Skeletal muscle tissue (tissue), 4 donors: Measurements from ENCODE around the gene CLCN7. TPM values are rescaled to one million over a fixed set of nuclear protein-coding genes. Genes with fewer than 3 reads are reported as not detected.
"Not testable (repeated sequence)": the region's sequence is repeated elsewhere in the genome, so short reads cannot be mapped to it uniquely, and the experiment has no call there.

Experiments used
- H3K27ac ChIP-seq: one replicate; pipeline ENCODE4 v1.7.0; 2013; ENCODE audit warnings: mild to moderate bottlenecking, low read depth, low read length, inconsistent platforms
- H3K27me3 ChIP-seq, 3 donors: one replicate each; pipeline ENCODE4 v1.7.0; 2013; ENCODE audit warnings: low read length in 3 of 3; ENCODE audit not compliant: control insufficient read depth in 3 of 3, insufficient read depth in 3 of 3
- H3K36me3 ChIP-seq, 3 donors: one replicate each; pipeline ENCODE4 v1.7.0; 2013; ENCODE audit warnings: low read length in 3 of 3; ENCODE audit not compliant: control insufficient read depth in 3 of 3, insufficient read depth in 3 of 3
- H3K4me1 ChIP-seq, 3 donors: one replicate each; pipeline ENCODE4 v1.7.0; 2013; ENCODE audit warnings: low read length in 3 of 3, mild to moderate bottlenecking in 3 of 3; ENCODE audit not compliant: control insufficient read depth in 3 of 3, insufficient read depth in 3 of 3
- H3K4me3 ChIP-seq, 3 donors: one replicate each; pipeline ENCODE4 v1.7.0; 2013; ENCODE audit warnings: low read length in 3 of 3
- H3K9ac ChIP-seq, 3 donors: one replicate each; pipeline ENCODE4 v1.7.0; 2013; ENCODE audit warnings: low read length in 3 of 3, mild to moderate bottlenecking in 3 of 3, moderate library complexity in 2 of 3, low read depth in 1 of 3
- H3K9me3 ChIP-seq, 3 donors: one replicate each; pipeline ENCODE4 v1.7.0; 2013; ENCODE audit warnings: low read length in 3 of 3; ENCODE audit not compliant: control insufficient read depth in 3 of 3
- total RNA-seq: library from RNA; depleted of rRNA; stranded (reverse); fragments of >200 nt; gene quantifications from one replicate; pipeline ENCODE4 v1.2.3, GENCODE V29; 2014
- donor health status: Osteomylitis.

The CLCN7 gene
- total RNA-seq, 1 donor from 2014 or later, result 31.8 TPM

DNA sequence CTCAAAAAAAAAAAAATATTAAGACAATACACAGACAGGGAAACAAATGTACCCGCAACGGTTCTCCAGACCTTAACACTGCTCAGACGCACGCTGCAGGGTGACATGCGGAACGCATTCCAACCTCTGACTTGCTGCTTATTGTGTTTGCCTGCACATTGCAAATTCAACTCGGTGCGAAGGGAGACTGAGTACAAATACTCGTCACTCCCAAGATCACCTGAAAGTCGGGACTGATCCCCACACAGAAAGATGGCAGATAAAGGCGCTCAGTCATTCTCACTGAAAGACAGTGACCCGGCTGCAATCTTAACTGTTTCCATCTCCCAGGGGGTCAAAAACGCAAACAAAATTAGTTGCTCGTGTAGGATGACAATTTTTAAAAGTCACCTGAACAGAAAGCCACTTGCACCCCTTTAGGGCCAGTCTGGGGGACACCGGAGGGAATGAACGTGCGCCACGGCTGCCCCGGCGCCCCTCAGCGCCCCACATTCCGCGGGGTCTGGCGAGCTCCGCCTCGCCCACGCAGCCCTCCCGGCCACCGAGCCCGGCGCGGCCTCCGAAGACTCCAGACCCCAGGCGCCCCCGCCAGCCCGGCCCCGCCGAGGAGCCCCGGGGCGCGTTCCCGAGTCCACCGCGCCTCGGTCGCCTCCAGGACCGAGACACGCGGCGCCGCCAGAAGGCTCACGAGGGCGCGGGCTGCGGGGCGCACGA, 589 bp downstream of the CLCN7 start:
- Histone ChIP-seq H3K9ac (peak overlapping the region; percentile 89 to 99 (median 96)), H3K36me3 (peaks cover 0 to 6% (median 0%) of the 10 kb centered on the region in 3 donors), H3K4me1 (peaks cover 18 to 42% (median 23%) of the 10 kb centered on the region in 3 donors), H3K27ac (peak overlapping the region; percentile 93), H3K9me3 (no peaks in the 10 kb centered on the region), H3K4me3 (peak overlapping the region; percentile 85 to 89 (median 87)), H3K27me3 (no peaks in the 10 kb centered on the region)

- Histone ChIP-seq H3K4me3 (no peak overlapping the region), H3K9ac (no peak overlapping the region), H3K4me1 (peaks cover 18 to 42% (median 23%) of the 10 kb centered on the region in 3 donors), H3K36me3 (peaks cover 0 to 6% (median 0%) of the 10 kb centered on the region in 3 donors), H3K27ac (no peak overlapping the region), H3K9me3 (no peaks in the 10 kb centered on the region), H3K27me3 (no peaks in the 10 kb centered on the region)
Measured at GRCh38 chr16:1472974-1473373, 1.9 kb downstream of the CLCN7 start.

- H3K9me3 ChIP-seq, result no peaks in the 10 kb centered on the region
- H3K4me1 ChIP-seq, result peaks cover 18 to 47% (median 24%) of the 10 kb centered on the region in 3 donors
- no peak overlapping the region for H3K4me3 ChIP-seq
- H3K27me3 ChIP-seq, result no peaks in the 10 kb centered on the region
- H3K27ac ChIP-seq, result no peak overlapping the region
- no peak overlapping the region for H3K9ac ChIP-seq
- peaks cover 0 to 6% (median 0%) of the 10 kb centered on the region in 3 donors for H3K36me3 ChIP-seq
Measured at GRCh38 chr16:1471569-1472194, 3.1 kb downstream of the CLCN7 start.

DNA sequence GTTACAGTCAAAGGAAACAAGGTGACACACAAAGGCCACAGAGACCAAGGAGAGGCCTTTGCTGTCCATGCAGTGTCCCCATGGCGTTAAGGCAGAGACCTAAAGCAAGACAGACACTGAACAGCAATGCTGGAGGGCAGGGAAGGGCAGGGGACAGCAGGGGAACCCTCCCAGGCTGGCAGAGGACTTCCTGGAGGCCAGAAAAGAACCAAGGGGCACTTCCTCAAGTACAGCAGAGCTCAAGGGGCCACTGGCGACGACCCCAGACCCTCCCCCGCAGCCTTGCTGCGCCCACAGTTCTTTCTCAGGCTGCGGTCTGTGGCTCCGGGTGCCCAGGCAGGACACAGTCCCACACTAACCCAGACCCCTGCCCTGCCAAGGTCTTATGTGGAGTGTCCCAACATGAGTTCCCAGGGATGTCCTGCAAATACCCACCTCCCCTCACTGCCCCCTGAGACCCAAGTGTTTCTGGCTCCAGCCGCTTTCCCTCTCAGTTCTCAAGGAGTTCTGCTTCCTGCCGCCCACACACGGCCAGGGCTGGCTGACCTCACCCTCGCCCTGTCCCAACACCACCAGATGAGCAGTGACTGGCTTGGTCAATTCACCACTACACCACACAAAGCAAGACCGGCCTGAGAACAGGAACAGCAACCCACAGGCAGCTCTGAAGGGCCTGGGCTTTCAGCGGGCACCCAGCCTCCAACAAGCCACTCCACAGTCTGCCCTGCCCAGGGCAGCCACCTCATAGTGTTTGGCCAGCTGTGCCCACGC, 4.2 kb downstream of the CLCN7 start:
- peaks cover 16 to 45% (median 22%) of the 10 kb centered on the region in 3 donors for H3K4me1 ChIP-seq
- peaks cover 0 to 6% (median 0%) of the 10 kb centered on the region in 3 donors for H3K36me3 ChIP-seq
- H3K9ac ChIP-seq, result peak overlapping the region in 2 of 3 donors; percentile 25 to 33
- H3K27ac ChIP-seq, result peak overlapping the region; percentile 13
- H3K9me3 ChIP-seq, result no peaks in the 10 kb centered on the region
- H3K27me3 ChIP-seq, result no peaks in the 10 kb centered on the region
- H3K4me3 ChIP-seq, result no peak overlapping the region

GRCh38 chr16:1469693-1470201, 5.1 kb downstream of the CLCN7 start:
- Histone ChIP-seq H3K9me3 (no peaks in the 10 kb centered on the region), H3K9ac (no peak overlapping the region), H3K27me3 (no peaks in the 10 kb centered on the region), H3K36me3 (peaks cover 0 to 6% (median 0%) of the 10 kb centered on the region in 3 donors), H3K27ac (no peak overlapping the region), H3K4me1 (peaks cover 12 to 40% (median 19%) of the 10 kb centered on the region in 3 donors), H3K4me3 (no peak overlapping the region)

- H3K9ac ChIP-seq, H3K27ac ChIP-seq, H3K4me3 ChIP-seq, H3K27me3 ChIP-seq, H3K36me3 ChIP-seq, H3K9me3 ChIP-seq: not testable (repeated sequence)
- peaks cover 9 to 37% (median 17%) of the 10 kb centered on the region in 3 donors for H3K4me1 ChIP-seq
Measured at GRCh38 chr16:1469141-1469540, 5.7 kb downstream of the CLCN7 start.

- no peaks in the 10 kb centered on the region for H3K27me3 ChIP-seq
- no peak overlapping the region for H3K9ac ChIP-seq
- H3K4me3 ChIP-seq, result no peak overlapping the region
- H3K4me1 ChIP-seq, result peaks cover 5 to 31% (median 11%) of the 10 kb centered on the region in 3 donors
- no peak overlapping the region for H3K27ac ChIP-seq
- peaks cover 2 to 6% (median 4%) of the 10 kb centered on the region in 3 donors for H3K36me3 ChIP-seq
- no peaks in the 10 kb centered on the region for H3K9me3 ChIP-seq
Measured at GRCh38 chr16:1468426-1468810, 6.4 kb downstream of the CLCN7 start.

DNA sequence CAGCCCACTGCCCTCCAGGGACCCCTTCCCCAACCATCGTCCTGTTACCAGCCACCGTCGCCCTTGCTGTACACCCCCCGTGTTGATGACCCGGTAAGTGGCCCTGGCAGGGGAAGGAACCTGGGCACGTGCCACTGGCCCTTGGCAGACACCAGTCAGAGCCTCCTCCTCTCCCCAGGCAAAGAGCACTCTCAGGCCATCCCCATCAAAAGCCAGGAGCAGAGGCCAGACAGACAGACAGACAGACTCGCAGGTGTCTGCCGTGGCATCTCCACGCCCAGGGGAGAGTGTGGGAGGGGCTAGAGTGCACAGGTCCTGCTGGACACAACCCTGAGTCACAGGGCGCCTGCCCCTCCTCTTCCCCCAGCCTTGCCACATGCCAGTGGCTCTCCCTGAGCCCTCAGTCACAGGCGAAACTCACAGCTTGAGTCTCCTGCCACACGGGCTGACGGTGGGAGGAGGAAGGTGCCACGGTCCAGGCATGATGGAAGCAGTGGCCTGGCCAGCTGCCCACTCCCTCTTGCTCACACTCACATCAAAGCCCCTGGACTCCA, 7.8 kb downstream of the CLCN7 start:
- H3K4me1 ChIP-seq, result peaks cover 5 to 24% (median 8%) of the 10 kb centered on the region in 3 donors
- H3K36me3 ChIP-seq, result peaks cover 4 to 6% (median 5%) of the 10 kb centered on the region in 3 donors
- no peak overlapping the region for H3K4me3 ChIP-seq
- no peaks in the 10 kb centered on the region for H3K9me3 ChIP-seq
- no peak overlapping the region for H3K9ac ChIP-seq
- no peaks in the 10 kb centered on the region for H3K27me3 ChIP-seq
- no peak overlapping the region for H3K27ac ChIP-seq

- Histone ChIP-seq H3K9ac (no peak overlapping the region), H3K4me3 (no peak overlapping the region), H3K9me3 (no peaks in the 10 kb centered on the region), H3K27me3 (no peaks in the 10 kb centered on the region), H3K27ac (no peak overlapping the region), H3K4me1 (peaks cover 5 to 16% (median 5%) of the 10 kb centered on the region in 3 donors), H3K36me3 (peaks cover 4 to 12% (median 9%) of the 10 kb centered on the region in 3 donors)
Measured at GRCh38 chr16:1466054-1466453, 8.8 kb downstream of the CLCN7 start.
